ENCODE data around the gene CLCC1.
A peak's percentile ranks its signal among the peaks of the same experiment; 100 is the strongest.
"Not testable (repeated sequence)": the region's sequence is repeated elsewhere in the genome, so short reads cannot be mapped to it uniquely, and the experiment has no call there.

The CLCC1 gene, protein sequence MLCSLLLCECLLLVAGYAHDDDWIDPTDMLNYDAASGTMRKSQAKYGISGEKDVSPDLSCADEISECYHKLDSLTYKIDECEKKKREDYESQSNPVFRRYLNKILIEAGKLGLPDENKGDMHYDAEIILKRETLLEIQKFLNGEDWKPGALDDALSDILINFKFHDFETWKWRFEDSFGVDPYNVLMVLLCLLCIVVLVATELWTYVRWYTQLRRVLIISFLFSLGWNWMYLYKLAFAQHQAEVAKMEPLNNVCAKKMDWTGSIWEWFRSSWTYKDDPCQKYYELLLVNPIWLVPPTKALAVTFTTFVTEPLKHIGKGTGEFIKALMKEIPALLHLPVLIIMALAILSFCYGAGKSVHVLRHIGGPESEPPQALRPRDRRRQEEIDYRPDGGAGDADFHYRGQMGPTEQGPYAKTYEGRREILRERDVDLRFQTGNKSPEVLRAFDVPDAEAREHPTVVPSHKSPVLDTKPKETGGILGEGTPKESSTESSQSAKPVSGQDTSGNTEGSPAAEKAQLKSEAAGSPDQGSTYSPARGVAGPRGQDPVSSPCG

DNA sequence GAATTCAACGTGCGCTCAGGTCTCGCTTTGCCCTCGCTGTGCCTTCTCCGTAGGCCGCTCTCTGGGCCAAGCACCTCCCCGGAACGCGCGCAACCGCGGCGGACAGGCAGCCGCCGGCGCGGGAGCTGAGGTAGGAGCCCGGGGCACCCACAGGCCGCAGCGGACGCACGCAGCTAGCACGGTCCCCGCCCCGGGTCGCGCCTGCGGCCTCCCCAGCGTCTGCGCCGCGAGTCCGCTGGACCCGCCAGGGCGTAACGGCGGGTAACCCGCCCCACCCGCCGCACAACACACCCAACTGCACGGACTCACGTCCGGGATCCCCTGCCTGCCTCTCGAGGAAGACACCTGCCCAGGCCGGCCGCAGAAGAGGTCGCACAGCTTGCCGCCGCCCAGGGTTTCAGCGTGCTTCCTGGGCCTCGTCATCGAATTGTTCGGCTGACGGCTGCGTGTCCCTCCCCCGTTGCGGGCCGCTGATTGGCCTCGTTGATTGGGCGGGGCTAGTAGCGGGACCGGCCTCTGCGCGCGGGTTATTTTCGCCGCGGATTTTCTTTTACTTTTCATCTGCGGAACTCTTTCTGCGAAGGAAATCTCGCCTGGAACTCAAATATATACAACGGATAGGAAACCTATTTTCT, at the start of gene CLCC1:
Gene CLCC1, minus strand, starts transcription at position 433 of the 635 bp plus-strand sequence. CDS start 13,047 bp downstream, outside the sequence.
- peak; percentile 86 to 97 (median 95) for DNase-seq
- intact Hi-C loops (cut with DNase I) = loop anchor here (10.0 kb wide), 2 partner anchors 72 to 132 kb away; partner anchors contain the start of gene TMEM167B

DNA sequence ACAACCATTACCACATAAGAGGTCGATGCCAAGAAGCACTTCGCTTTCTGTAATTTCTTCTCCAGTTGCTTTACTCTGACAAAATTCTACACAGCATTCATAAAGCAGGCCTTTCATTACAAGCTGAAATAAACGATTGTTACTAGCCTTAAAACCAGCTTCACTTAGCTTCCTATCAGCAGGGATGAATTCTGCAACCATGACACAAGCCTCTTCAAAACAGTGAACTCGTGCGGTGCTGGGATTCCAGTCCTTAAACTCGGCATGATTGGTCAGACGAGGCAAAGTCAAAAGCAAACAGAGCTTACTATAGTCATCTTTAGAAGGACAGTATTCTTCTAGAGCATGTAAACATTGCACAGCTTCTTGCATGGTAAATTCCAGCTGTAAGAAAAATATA, 48.1 kb upstream of the CLCC1 start:
- intact Hi-C loops (cut with DNase I) = no loop called here
- peak in 3 of 42 donors; percentile 7 to 24 (median 18) for DNase-seq

DNA sequence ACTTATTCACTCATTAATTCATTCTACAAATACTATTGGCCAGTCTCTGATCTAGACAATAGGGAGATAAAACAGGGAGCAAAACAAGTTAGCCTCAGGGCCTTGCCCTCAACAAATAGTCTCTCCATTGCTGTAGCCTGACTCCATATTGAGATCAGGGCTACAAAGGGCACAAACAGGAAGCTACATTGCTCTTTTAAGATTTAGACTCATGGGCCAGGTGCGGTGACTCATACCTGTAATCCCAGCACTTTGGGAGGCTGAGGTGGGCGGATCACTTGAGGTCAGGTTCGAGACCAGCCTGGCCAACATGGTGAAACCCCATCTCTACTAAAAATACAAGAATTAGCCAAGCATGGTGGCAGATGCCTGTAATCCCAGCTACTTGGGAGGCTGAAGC, 33.3 kb upstream of the CLCC1 start:
- DNase-seq; intact Hi-C loops (cut with DNase I): not testable (repeated sequence)

DNA sequence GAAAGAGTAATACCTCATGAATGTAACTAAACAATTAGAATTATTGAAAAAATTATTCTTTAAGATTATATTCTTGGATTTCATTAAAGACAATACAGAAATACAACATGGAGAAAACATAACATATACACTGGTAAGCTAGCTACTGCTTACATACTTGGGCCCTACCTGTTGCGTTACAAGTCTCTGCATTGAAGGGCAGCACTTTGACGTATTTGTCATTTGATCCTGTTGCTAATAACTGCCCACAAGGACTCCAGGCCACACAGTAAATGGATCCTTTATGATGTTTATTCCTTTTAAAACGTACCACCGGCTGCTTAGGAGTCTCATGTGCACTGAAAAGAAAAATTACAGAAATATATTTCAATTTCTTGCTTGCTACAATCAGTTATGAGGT, 19.8 kb upstream of the CLCC1 start:
- DNase-seq = no peak
- intact Hi-C loops (cut with DNase I) = no loop called here

DNA sequence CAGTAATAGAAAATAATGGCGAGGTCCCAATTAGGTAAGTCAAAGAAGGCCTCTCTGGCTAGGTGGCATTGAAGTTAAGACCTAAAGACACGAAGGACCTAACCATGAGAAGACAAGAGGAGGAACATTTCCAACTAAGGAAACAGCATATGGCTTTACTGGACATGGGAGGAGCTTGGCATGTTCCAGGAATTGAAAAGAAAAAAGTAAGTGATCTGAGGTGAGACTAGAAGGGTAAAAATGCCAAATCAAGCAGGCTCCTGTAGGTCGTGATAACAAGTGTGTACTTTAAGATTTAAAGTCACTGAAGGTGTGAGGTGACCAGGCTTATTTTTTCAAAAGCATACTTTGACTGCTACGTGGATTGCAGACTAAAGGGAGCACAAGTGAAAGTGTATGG, 13.4 kb upstream of the CLCC1 start:
- no peak for DNase-seq

DNA sequence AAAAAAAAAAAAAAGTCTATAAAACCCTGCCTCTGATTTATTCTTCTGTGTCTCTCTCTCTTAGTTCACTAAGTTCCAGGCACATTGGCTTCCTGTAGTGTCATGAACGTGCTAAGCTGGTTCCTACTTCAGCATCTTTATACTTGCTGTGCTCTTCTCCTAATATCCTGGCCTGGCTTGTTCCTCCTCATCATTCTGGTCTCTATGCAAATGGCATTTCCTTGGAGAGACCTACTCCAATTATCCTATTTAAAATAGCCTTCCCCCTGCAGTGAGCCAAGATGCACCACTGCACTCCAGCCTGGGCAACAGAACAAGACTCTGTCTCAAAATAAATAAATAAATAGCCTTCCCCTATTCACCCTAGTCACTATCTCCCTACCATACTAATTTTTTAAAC, 9.7 kb upstream of the CLCC1 start:
- peak in 6 of 42 donors; percentile 14 to 48 (median 28) for DNase-seq
- intact Hi-C loops (cut with DNase I) = no loop called here

More for the DNA sequence above, 13.4 kb upstream of the CLCC1 start:
- intact Hi-C loops (cut with DNase I) = no loop called here

DNA sequence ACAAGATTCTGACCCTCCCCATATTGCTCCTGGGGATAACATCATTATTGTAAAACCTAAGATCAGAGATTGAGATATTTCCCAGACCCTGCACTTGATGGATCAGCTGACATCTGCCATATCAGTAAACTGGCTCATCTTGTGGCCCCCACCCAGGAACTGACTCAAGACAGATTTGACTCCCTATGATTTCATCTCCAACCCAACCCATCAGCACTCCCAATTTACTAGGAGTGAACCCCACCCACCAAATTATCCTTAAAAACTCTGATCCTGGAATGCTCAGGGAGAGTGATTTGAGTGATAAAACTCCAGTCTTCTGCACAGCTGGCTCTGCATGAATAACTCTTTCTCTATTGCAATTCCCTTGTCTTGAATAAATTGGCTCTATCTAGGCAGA, 6.1 kb upstream of the CLCC1 start:
- no peak for DNase-seq
- intact Hi-C loops (cut with DNase I) = loop anchor here (10.0 kb wide), 2 partner anchors 65 to 125 kb away; partner anchors contain the start of gene TMEM167B

DNA sequence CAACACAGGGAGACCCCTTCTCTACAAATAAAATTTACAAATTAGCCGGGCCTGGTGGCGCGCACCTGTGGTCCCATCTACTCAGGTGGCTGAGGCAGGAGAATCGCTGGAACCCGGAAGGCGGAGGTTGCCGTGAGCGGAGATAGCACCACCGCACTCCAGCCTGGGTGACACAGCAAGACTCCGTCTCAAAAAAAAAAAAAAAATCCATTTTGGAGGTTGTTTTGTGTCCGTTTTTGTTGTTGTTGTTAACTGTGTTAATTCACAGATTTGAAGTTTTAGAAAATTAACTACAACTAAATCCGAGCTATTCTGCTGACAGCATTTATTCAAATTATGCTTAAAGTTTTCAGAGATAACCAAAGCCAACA, 618 bp downstream of the CLCC1 start:
- DNase-seq = peak in 14 of 42 donors; percentile 9 to 49 (median 24)

DNA sequence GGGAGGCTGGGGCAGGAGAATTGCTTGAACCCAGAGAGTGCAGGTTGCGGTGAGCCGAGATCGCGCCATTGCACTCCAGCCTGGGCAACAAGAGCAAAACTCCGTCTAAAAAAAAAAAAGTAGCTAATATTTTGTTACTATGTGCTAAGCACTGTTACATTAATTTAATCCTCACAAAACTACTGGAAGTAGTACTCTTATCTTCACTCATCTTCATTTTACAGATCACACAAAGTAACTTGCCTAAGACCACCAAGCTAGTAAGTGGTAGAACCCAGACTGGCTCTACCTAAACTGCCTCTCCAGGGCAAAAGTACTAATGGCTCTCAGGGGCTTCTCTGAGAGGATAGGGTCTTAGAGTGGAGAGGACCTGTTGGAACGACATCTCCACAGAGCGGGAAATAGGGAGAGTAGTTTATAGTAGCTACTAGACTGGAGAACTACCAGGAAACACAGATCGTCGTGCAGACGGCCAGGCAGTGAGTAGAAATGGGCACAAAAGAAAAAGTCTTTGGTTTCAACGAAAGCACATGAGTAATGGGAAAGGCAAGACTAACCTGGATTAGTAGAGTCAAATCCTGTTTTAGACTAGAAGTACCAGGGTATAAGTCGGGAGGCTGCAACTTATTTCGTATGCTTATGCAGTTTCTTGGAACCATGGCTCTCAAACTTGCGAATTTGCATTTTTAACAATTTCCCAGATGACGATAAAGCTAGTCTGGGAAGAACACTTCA, 1.4 kb downstream of the CLCC1 start:
- no peak for DNase-seq
- intact Hi-C loops (cut with DNase I) = loop anchor here (10.0 kb wide), 2 partner anchors 73 to 133 kb away; partner anchors contain the start of gene TMEM167B

More for the DNA sequence above, 618 bp downstream of the CLCC1 start:
- intact Hi-C loops (cut with DNase I) = loop anchor here (10.0 kb wide), 2 partner anchors 72 to 132 kb away; partner anchors contain the start of gene TMEM167B

DNA sequence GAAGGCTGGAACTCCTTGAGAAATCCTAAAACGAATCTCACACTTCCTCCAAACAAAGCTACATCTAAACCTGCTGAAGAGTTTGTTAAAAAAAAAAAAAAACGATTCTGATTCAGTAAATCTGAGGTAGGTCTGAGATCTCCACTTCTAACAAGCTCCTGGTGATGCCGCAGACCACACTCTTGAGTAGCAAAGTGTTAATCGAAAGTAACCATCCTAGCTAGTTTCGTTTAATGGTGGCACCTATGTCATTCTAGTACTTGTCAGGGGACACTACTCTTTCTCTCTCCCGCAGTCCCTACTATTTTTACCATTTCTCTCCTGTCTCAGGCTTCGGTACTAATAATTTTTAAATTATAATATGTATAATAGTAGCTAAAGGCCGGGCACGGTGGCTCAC, 2.1 kb downstream of the CLCC1 start:
- DNase-seq = no peak
- intact Hi-C loops (cut with DNase I) = loop anchor here (10.0 kb wide), 2 partner anchors 74 to 134 kb away; partner anchors contain the start of gene TMEM167B

DNA sequence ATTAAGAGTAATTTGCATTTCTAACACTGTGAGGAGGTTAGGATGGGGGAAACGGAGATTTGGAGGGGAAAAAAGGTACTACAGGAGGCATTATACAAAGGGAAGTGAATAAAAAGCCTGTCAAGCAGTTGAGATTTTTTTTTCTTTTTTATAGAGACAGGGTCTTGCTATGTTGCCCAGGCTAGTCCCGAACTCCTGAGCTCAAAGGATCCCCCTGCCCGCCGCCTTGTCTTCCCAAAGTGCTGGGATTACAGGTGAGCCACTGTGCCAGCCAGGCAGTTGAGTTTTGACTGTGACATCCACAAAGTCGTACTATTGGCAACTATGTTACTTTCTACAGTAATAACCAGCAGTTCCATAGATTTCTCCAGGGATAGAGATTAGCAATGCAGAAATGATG, 2.6 kb downstream of the CLCC1 start:
- intact Hi-C loops (cut with DNase I) = loop anchor here (10.0 kb wide), 2 partner anchors 74 to 134 kb away; partner anchors contain the start of gene TMEM167B
- DNase-seq = no peak

DNA sequence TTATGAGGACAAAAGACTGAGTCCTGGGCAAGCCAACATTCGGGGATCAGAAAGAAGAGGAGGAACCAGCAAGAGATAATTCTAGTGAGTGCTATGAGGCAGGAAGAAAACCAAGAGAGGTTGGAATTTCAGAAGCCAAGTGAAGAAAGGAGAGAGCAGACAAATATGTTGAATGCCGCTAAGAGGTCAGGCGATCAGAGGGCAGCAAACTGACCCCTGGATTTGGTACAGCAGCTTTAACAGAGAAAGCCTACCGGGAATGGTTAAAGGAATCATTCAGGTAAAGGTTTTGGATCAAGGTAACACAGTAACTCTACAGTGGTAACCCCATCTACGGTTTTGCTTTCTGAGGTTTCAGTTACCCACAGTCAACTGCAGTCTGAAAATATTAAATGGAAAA, 5.4 kb downstream of the CLCC1 start:
- intact Hi-C loops (cut with DNase I) = no loop called here
- DNase-seq = no peak

DNA sequence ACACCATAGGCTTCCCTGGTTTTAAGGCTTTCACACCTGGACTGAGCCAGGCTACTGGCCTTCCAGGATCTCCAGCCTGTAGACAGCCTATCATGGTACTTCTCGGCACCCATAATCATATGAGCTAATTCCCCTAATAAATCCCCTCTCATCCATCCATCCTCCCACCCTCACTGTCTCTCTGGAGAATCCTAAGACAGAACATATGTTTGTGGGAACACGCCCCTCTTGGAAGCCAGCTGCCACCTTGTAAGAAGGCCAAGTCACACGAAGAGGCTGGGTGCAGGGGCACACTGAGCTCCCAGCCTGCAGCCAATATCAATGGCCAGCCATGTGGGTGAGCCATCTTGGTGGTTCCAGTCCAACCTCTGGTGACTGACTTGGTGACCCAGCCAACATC, 7.4 kb downstream of the CLCC1 start:
- DNase-seq = no peak
- intact Hi-C loops (cut with DNase I) = no loop called here

DNA sequence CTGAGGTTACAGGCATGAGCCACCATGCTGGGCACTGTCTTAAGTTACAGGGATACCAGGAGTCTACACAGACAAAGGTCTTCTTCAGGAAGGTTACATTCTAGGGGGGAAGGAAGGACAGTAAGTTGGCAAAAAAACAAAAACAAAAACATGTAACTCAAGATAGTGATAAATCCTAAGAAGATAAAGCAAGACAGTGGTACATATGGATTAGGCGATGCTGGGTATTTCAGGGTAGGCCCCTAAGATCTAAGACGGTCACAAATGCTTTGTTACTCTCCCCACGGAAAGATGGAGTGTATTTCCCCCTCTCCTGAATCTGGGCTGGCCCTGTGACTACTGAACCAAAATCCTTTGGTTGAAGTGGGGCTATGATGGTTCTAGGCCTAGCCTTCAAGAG, 8.2 kb downstream of the CLCC1 start:
- no peak for DNase-seq
- intact Hi-C loops (cut with DNase I) = no loop called here

DNA sequence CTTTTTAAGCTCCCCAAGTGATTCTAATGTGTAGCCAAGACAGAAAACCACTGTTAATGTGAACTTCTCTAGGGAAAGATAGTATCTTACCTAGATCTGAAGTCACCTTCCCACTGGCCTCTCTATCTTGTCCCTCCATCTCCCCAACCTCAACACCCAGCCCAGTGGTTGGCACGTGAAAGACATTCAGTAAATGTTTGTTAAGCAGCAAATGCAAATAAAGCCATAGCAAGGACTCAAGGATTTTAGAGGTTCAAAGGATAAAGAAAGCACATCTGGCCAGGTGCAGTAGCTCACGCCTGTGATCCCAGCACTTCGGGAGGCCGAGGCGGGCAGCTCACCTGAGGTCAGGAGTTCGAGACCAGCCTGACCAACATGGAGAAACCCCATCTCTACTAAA, 9.8 kb downstream of the CLCC1 start:
- intact Hi-C loops (cut with DNase I) = no loop called here
- DNase-seq = no peak

DNA sequence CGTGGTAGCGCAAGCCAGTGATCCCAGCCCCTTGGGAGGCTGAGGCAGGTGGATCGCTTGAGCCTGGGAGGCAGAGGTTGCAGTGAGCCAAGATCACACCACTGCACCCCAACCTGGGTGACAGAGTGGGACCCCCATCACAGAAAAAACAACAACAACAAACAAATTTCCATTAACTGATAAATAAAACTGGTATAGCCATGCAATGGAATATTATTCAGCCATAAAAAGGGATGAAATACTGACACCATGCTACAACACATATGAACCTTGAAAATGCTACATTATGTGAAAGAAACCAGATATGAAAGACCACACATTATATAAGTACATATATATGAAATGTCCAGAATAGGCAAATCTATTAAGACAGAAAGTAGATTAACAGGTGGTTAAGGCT, 12.0 kb downstream of the CLCC1 start:
- intact Hi-C loops (cut with DNase I) = no loop called here
- DNase-seq = no peak

DNA sequence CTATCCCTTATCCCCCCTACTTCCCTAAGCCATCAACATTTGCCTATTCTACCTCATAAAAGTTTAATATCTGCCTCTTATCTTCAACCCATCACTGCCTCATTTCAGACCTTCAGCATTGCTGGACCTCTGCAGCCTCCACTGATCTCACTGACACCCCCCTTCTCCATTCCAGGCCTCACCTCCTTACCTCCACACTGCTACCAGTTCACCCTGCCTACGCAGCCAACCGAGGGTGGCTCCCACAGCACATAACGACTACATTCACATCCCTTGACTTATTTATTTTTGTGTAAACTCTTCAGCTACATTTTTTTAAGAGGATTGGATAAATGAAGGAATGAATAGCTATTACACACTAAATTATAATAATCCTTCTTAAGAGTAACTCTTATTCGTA, 14.2 kb downstream of the CLCC1 start:
- intact Hi-C loops (cut with DNase I) = no loop called here
- peak in 22 of 42 donors; percentile 13 to 68 (median 34) for DNase-seq

DNA sequence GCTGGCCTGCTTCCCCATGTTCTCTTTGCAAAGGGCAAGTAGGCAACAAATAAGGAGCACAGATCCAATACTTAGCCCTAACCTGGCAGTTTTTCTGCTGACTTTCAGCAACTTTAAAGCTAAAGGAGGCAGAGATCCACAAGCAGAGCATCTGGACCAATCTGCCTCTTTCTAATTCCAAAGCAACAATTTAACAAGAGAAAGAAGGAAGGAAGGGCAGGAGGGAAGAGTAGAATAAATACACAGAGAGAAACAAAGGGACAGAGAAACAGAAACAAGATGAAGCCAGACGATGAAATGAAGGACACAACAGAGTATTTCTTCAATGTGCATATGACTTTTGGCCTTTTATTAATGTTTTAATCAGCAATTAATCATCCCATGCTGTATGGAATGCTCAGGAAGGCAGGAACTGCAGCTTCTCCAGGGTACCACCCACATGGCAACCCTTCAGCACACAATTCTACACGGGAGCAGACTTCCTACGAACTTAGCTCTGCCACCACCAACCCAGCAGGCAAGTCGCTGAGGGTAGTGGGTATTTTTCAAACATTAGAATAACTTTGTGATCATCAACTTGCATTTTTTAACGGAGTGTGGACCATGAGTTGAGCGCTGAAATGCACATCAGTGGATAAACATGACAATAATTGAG, 15.3 kb downstream of the CLCC1 start:
- peak in 39 of 42 donors; percentile 20 to 87 (median 58) for DNase-seq
- intact Hi-C loops (cut with DNase I) = no loop called here

DNA sequence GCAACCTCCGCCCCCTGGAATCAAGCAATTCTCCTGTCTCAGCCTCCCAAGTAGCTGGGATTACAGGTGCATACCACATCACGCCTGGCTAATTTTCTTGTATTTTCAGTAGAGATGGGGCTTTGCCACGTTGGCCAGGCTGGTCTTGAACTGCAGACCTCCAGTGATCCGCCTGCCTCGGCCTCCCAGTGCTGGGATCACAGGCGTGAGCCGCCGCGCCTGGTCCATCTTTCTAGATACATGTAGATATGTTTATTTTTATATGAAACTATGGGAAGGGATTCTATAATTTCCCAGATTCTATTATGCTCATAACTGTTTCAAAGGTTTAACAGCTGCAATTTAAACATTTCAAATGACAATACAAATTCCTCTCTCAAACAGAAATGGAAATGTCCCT, 27.1 kb downstream of the CLCC1 start:
- intact Hi-C loops (cut with DNase I) = no loop called here

More for the DNA sequence above, 27.1 kb downstream of the CLCC1 start:
- DNase-seq = no peak

Measured in head of caudate nucleus (tissue), 42 donors.